Effector CD4-positive, alpha-beta T cell (primary cell): ENCODE measurements around the gene BMP10.

ENCODE experiments used
- DNase-seq: peaks from one replicate; pipeline ENCODE4 v3.0.0-alpha.2; 2020

BMP10 gene

GRCh38 chr2:68889021-68889420 lies 17.8 kb upstream of the BMP10 start:
- DNase-seq: no peak

- no peak for DNase-seq
These were observed 17.0 kb upstream of the BMP10 start for GRCh38 chr2:68888038-68888704.

- no peak for DNase-seq
These were observed 14.5 kb upstream of the BMP10 start for GRCh38 chr2:68885811-68886075.

- no peak for DNase-seq
These were observed 14.0 kb upstream of the BMP10 start for GRCh38 chr2:68885074-68885810.

GRCh38 chr2:68880213-68880612 lies 9.0 kb upstream of the BMP10 start:
- DNase-seq: no peak

- DNase-seq: no peak
These were observed 8.1 kb upstream of the BMP10 start for GRCh38 chr2:68879296-68879695.

- DNase-seq: no peak
These were observed 7.6 kb upstream of the BMP10 start for GRCh38 chr2:68878753-68879152.

- DNase-seq: no peak
These were observed 7.0 kb upstream of the BMP10 start for GRCh38 chr2:68878071-68878711.

GRCh38 chr2:68877079-68877772 lies 6.0 kb upstream of the BMP10 start:
- DNase-seq: no peak

- no peak for DNase-seq
These were observed 982 bp downstream of the BMP10 start for GRCh38 chr2:68870215-68870614.

GRCh38 chr2:68865108-68865507 lies 6.1 kb downstream of the BMP10 start:
- no peak for DNase-seq

GRCh38 chr2:68863996-68864395 lies 7.2 kb downstream of the BMP10 start:
- no peak for DNase-seq

GRCh38 chr2:68862889-68863288 lies 8.3 kb downstream of the BMP10 start:
- DNase-seq: no peak

GRCh38 chr2:68861330-68861729 lies 9.9 kb downstream of the BMP10 start:
- no peak for DNase-seq

GRCh38 chr2:68860111-68860510 lies 11.1 kb downstream of the BMP10 start:
- DNase-seq: no peak

- DNase-seq: no peak
These were observed 13.2 kb downstream of the BMP10 start for GRCh38 chr2:68857855-68858456.

- no peak for DNase-seq
These were observed 13.9 kb downstream of the BMP10 start for GRCh38 chr2:68857202-68857845.

GRCh38 chr2:68855550-68855949 lies 15.6 kb downstream of the BMP10 start:
- DNase-seq: no peak

GRCh38 chr2:68854476-68854875 lies 16.7 kb downstream of the BMP10 start:
- no peak for DNase-seq

GRCh38 chr2:68853915-68854314 lies 17.3 kb downstream of the BMP10 start:
- DNase-seq: no peak

GRCh38 chr2:68853035-68853434 lies 18.2 kb downstream of the BMP10 start:
- no peak for DNase-seq

- no peak for DNase-seq
These were observed 20.7 kb downstream of the BMP10 start for GRCh38 chr2:68850524-68850923.

- no peak for DNase-seq
These were observed 21.6 kb downstream of the BMP10 start for GRCh38 chr2:68849579-68850030.
